K562 (cell line): ENCODE measurements around the gene MRPS31. TPM values are rescaled to one million over a fixed set of nuclear protein-coding genes. Genes with fewer than 3 reads are reported as not detected.

Experiments
- ATAC-seq: fragments of 200-7000 bp; cut with Tn5 transposase; 3 replicates; pipeline ENCODE4 v1.9.1; 2020; ENCODE audit warnings: moderate library complexity
- BruUV-seq: library from RNA; stranded (reverse); fragments of 400-500 nt; replicated peaks from 2 replicates; lab custom pipeline; 2021; lab: Mats Ljungman, UMichigan
- CTCF ChIA-PET: fragments of 300-600 bp; formaldehyde crosslinking; extraction: SDS; loops from one replicate; lab custom pipeline; 2021; ENCODE audit warnings: low intra/inter-chr PET ratio; lab: Yijun Ruan, JAX
- POLR2A ChIA-PET: fragments of 300-600, 350-650 bp; sonication (Branson Sonifier 250); formaldehyde crosslinking; extraction: SDS; loops from one replicate; lab custom pipeline; 2021; ENCODE audit warnings: antibody characterized with exemption, inconsistent platforms; lab: Yijun Ruan, JAX
- DNase-seq, 4 experiments: peaks; one replicate each; pipeline versions ENCODE4 v3.0.0 to v3.0.0-alpha.2; 2011 to 2018; ENCODE audit warnings: low spot score in 3 of 4, mixed read lengths in 3 of 4; ENCODE audit errors: extremely low read depth in 1 of 4
- FAIRE-seq: peaks from 2 replicates; lab custom pipeline; 2011; peaks lifted over from hg19 to GRCh38; lab: Jason Lieb, UNC
- H2AFZ ChIP-seq: 2 replicates; pipeline ENCODE4 v1.6.0; 2011; ENCODE audit warnings: low read depth, low read length, control low read depth, inconsistent platforms
- H3K27ac ChIP-seq: fragments of 200-600 bp; 3 replicates; pipeline ENCODE4 v1.8.0; 2011; ENCODE audit warnings: low read depth, mild to moderate bottlenecking, control low read depth, inconsistent platforms, low read length, moderate library complexity, mixed read lengths; ENCODE audit errors: extremely low read depth
- H3K27me3 ChIP-seq, 2 experiments: fragments of 300-600 bp in 1 of 2; 2 replicates in 1 of 2; 3 replicates in 1 of 2; pipeline versions ENCODE4 v1.6.0 to v1.8.0; 2011; ENCODE audit warnings: inconsistent platforms in 2 of 2, low read length in 2 of 2, mild to moderate bottlenecking in 1 of 2, mixed read lengths in 1 of 2, moderate library complexity in 1 of 2; ENCODE audit not compliant: control insufficient read depth in 2 of 2, insufficient read depth in 2 of 2
- H3K36me3 ChIP-seq: fragments of 300-600 bp; 3 replicates; pipeline ENCODE4 v1.8.0; 2011; ENCODE audit warnings: mild to moderate bottlenecking, low read length, inconsistent platforms; ENCODE audit not compliant: control insufficient read depth, insufficient read depth
- H3K4me1 ChIP-seq, 2 experiments: fragments of 200-600 bp in 1 of 2; replicated peaks in 1 of 2; 2 replicates in 1 of 2; 3 replicates in 1 of 2; pipeline versions ENCODE4 v1.5.1 to v1.8.0; 2011; ENCODE audit warnings: inconsistent platforms in 2 of 2, low read length in 2 of 2, mild to moderate bottlenecking in 1 of 2, mixed read lengths in 1 of 2, moderate library complexity in 1 of 2; ENCODE audit not compliant: control insufficient read depth in 2 of 2, insufficient read depth in 2 of 2
- H3K4me2 ChIP-seq: 2 replicates; pipeline ENCODE4 v1.6.1; 2011; ENCODE audit warnings: low read length, control low read depth, inconsistent platforms, mixed read lengths; ENCODE audit not compliant: insufficient read depth
- H3K4me3 ChIP-seq: fragments of 200-600 bp; sonication (generic), shearing (Covaris generic); 2 replicates; pipeline ENCODE4 v1.5.1; 2016; ENCODE audit warnings: control low read depth, inconsistent platforms
- H3K79me2 ChIP-seq: fragments of 200-600 bp; 3 replicates; pipeline ENCODE4 v1.8.0; 2011; ENCODE audit warnings: low read length, inconsistent platforms; ENCODE audit not compliant: control insufficient read depth, insufficient read depth
- H3K9ac ChIP-seq, 2 experiments: 2 replicates each; pipeline versions ENCODE4 v1.6.0 to v1.6.1; 2011; ENCODE audit warnings: low read depth in 2 of 2, low read length in 2 of 2, control low read depth in 1 of 2, inconsistent platforms in 1 of 2, mild to moderate bottlenecking in 1 of 2, mixed read lengths in 1 of 2; ENCODE audit not compliant: insufficient read depth in 1 of 2
- H3K9me1 ChIP-seq: one replicate; pipeline ENCODE4 v1.6.0; 2011; ENCODE audit warnings: inconsistent platforms, mild to moderate bottlenecking, low read length, moderate library complexity; ENCODE audit not compliant: control insufficient read depth, insufficient read depth
- H3K9me3 ChIP-seq: replicated peaks from 2 replicates; pipeline ENCODE4 v1.5.1; 2011; ENCODE audit warnings: low read depth, low read length, inconsistent platforms; ENCODE audit not compliant: control insufficient read depth, insufficient read depth
- H4K20me1 ChIP-seq: replicated peaks from 2 replicates; pipeline ENCODE4 v1.6.1; 2011; ENCODE audit warnings: low read length, inconsistent platforms, mixed read lengths; ENCODE audit not compliant: control insufficient read depth, insufficient read depth
- ESRRB ChIP-seq: fragments of 250-450 bp; sonication (Bioruptor Pico); IDR thresholded peaks from 2 replicates; pipeline ENCODE4 v1.5.0; 2020; ENCODE audit warnings: mild to moderate bottlenecking, moderate library complexity, borderline replicate concordance
- HDAC3 ChIP-seq: fragments of 450-650 bp; IDR thresholded peaks from 2 replicates; pipeline ENCODE4 v1.6.1; 2018; ENCODE audit warnings: borderline replicate concordance, mild to moderate bottlenecking, moderate library complexity; ENCODE audit not compliant: partially characterized antibody
- MAFG ChIP-seq: fragments of 450-650 bp; conservative IDR thresholded peaks from 2 replicates; pipeline ENCODE4 v1.6.1; 2016; ENCODE audit warnings: missing genetic modification characterization, missing compliant biosample characterization
- NFRKB ChIP-seq: fragments of 450-650 bp; IDR thresholded peaks from 2 replicates; pipeline ENCODE4 v1.6.1; 2016; ENCODE audit warnings: low read depth
- SOX6 ChIP-seq: fragments of 450-650 bp; IDR thresholded peaks from 2 replicates; pipeline ENCODE4 v1.6.1; 2014; ENCODE audit warnings: mild to moderate bottlenecking
- STAT5B ChIP-seq: fragments of 250-450 bp; sonication (Bioruptor Pico); IDR thresholded peaks from 2 replicates; pipeline ENCODE4 v1.8.0; 2021; ENCODE audit warnings: mild to moderate bottlenecking, inconsistent platforms
- ZBTB17 ChIP-seq: fragments of 450-650 bp; formaldehyde crosslinking; IDR thresholded peaks from 2 replicates; pipeline ENCODE4 v1.4.0; 2020; ENCODE audit warnings: mild to moderate bottlenecking
- ZC3H8 ChIP-seq: fragments of 450-650 bp; IDR thresholded peaks from 2 replicates; pipeline ENCODE4 v1.6.1; 2017
- ZNF444 ChIP-seq: fragments of 250-450 bp; sonication (Bioruptor Pico); IDR thresholded peaks from 2 replicates; pipeline ENCODE4 v1.4.0; 2020; ENCODE audit warnings: mild to moderate bottlenecking, moderate library complexity
- ZNF445 ChIP-seq: fragments of 250-450 bp; sonication (Bioruptor Pico); IDR thresholded peaks from 2 replicates; pipeline ENCODE4 v1.4.0; 2020; ENCODE audit warnings: low read depth, mild to moderate bottlenecking, moderate library complexity
- WGBS: fragments of 100-300 bp; shearing (Covaris generic); methylation state at CpG from one replicate; pipeline ENCODE4 v1.1.6; 2016; ENCODE audit warnings: low coverage, mixed read lengths; ENCODE audit not compliant: insufficient coverage; ENCODE audit errors: missing lambda C conversion rate; 5-methylcytosine and 5-hydroxymethylcytosine counted together
- in situ Hi-C: fragments of 300-500 bp; cut with MboI; formaldehyde crosslinking; loops from 4 replicates; pipeline ENCODE4 v1.15.0; 2018; ENCODE audit warnings: inconsistent platforms, mixed read lengths
- intact Hi-C: fragments of 100-400 bp; cut with micrococcal nuclease; formaldehyde crosslinking; loops from 2 replicates; pipeline ENCODE4 v1.14.2; 2022
- polyA plus RNA-seq, 8 experiments: library from polyadenylated mRNA; depleted of rRNA in 4 of 8; stranded (reverse) in 5 of 8; unstranded in 3 of 8; fragments of >200 nt; fragmentation: Nextera tagmentation in 2 of 8; fragmentation: Illumina TruSeq in 1 of 8; extraction: Ambion mirVana in 2 of 8; extraction: Trizol in 1 of 8; gene quantifications; 2 replicates each; pipeline versions ENCODE4 v1.2.1 to v1.2.3, GENCODE V29; 2011 to 2014; ENCODE audit warnings: inconsistent platforms in 1 of 8, missing spikeins in 1 of 8
- total RNA-seq, 7 experiments: library from RNA; depleted of rRNA in 6 of 7; stranded (reverse); fragments of >200 nt in 6 of 7; fragmentation: Illumina TruSeq in 2 of 7; extraction: Trizol in 2 of 7; gene quantifications; 2 replicates each; pipeline versions ENCODE4 v1.2.1 to v1.2.3, GENCODE V29; 2011 to 2021; ENCODE audit warnings: low replicate concordance in 1 of 7
- TF ChIP-seq, protein P1 (sequence below): fragments of 250-450 bp; sonication (Bioruptor Pico); IDR thresholded peaks from 2 replicates; pipeline ENCODE4 v1.5.0; 2021

MRPS31 gene
- total and polyA plus RNA-seq, 9 of the 15 experiments (the other 6 are each of a cell fraction or from before 2014, with no cell fraction given), result 20.3 to 57.8 (median 37.1) TPM

GRCh38 chr13:40799508-40799907, 28.5 kb upstream of the MRPS31 start:
- H3K9me1 ChIP-seq, result no peaks in the 10 kb centered on the region
- H3K27me3 ChIP-seq, result no peaks in the 10 kb centered on the region
- 80% methylated on average over 4 of the region's 4 CpGs for WGBS
- no peaks in the 10 kb centered on the region for H3K9me3 ChIP-seq
- CTCF ChIA-PET, result no interaction called here
- H3K4me3 ChIP-seq, result no peak overlapping the region
- H3K4me2 ChIP-seq, result no peak overlapping the region
- no peak overlapping the region for H3K27ac ChIP-seq
- FAIRE-seq, result no peak
- H3K36me3 ChIP-seq, result peaks cover 37% of the 10 kb centered on the region; the same call in 2 of the 3 replicates
- intact Hi-C loops (no loop called here), in situ Hi-C loops (loop anchor here (25.0 kb wide), 1 partner anchor 263 kb away; the partner anchor contains the start of gene WBP4)
- no peaks in the 10 kb centered on the region; a peak in 2 of 5 replicates for H3K4me1 ChIP-seq
- BruUV-seq, result no TSS peak
- H4K20me1 ChIP-seq, result no peaks in the 10 kb centered on the region
- H3K9ac ChIP-seq, result no peak overlapping the region
- H3K79me2 ChIP-seq, result no peaks in the 10 kb centered on the region
- ATAC-seq, result no peak
- POLR2A ChIA-PET, result no interaction called here
- no peak overlapping the region for H2AFZ ChIP-seq
- TF ChIP-seq ESRRB (no peak), ZNF445 (no peak), HDAC3 (no peak), MAFG (no peak), ZBTB17 (no peak), SOX6 (no peak)
- DNase-seq, result no peak

- ATAC-seq, result no peak
- no peak overlapping the region for H3K27ac ChIP-seq
- H3K4me3 ChIP-seq, result no peak overlapping the region
- TF ChIP-seq STAT5B (CRISPR knock-in tag), result no peak
- no peak for TF ChIP-seq ZNF444
- TF ChIP-seq ZC3H8, result no peak
- TF ChIP-seq NFRKB, result no peak
- TF ChIP-seq, protein P1, sequence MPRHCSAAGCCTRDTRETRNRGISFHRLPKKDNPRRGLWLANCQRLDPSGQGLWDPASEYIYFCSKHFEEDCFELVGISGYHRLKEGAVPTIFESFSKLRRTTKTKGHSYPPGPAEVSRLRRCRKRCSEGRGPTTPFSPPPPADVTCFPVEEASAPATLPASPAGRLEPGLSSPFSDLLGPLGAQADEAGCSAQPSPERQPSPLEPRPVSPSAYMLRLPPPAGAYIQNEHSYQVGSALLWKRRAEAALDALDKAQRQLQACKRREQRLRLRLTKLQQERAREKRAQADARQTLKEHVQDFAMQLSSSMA (CRISPR knock-in tag), result no peak
These were observed 27.4 kb upstream of the MRPS31 start for GRCh38 chr13:40798380-40798779.

More at GRCh38 chr13:40798380-40798779, 27.4 kb upstream of the MRPS31 start:
- Histone ChIP-seq H3K9ac (no peak overlapping the region), H3K9me1 (no peaks in the 10 kb centered on the region), H3K79me2 (no peaks in the 10 kb centered on the region), H3K9me3 (no peaks in the 10 kb centered on the region), H4K20me1 (no peaks in the 10 kb centered on the region), H3K4me2 (no peak overlapping the region), H3K36me3 (peaks cover 36% of the 10 kb centered on the region; the same call in 2 of the 3 replicates), H2AFZ (no peak overlapping the region), H3K4me1 (no peaks in the 10 kb centered on the region; a peak in 2 of 5 replicates), H3K27me3 (no peaks in the 10 kb centered on the region)
- in situ Hi-C loops, result loop anchor here (25.0 kb wide), 1 partner anchor 264 kb away; the partner anchor contains the start of gene WBP4
- ChIA-PET CTCF (no interaction called here), POLR2A (interaction anchor here (0.7 kb wide), 1 partner anchor 13 kb away, joined by 3 read pairs; no protein-coding TSS in a partner anchor)
- FAIRE-seq (no peak), DNase-seq (no peak)
- 98% methylated on average over 8 of the region's 9 CpGs for WGBS
- BruUV-seq, result no TSS peak
- intact Hi-C loops, result no loop called here
